Neural cell (in vitro differentiated cells): Measurements from ENCODE around the gene DGKD. TPM values are rescaled to one million over a fixed set of nuclear protein-coding genes. Genes with fewer than 3 reads are reported as not detected.

Source experiments
- H2AFZ ChIP-seq: fragments of 200-600, 300-800 bp; sonication (generic), shearing (Covaris generic); 2 replicates; pipeline ENCODE4 v1.6.0; 2014; ENCODE audit warnings: low read depth, mild to moderate bottlenecking, antibody characterized with exemption, low read length, moderate library complexity
- H3F3A ChIP-seq: fragments of 200-600 bp; shearing (Covaris generic); 2 replicates; pipeline ENCODE4 v1.6.1; 2016; ENCODE audit warnings: mild to moderate bottlenecking, moderate library complexity, mixed read lengths, antibody characterized with exemption, low read length; ENCODE audit not compliant: insufficient read depth, poor library complexity, severe bottlenecking
- H3K27ac ChIP-seq: fragments of 200-600, 300-800 bp; sonication (generic), shearing (Covaris generic); 2 replicates; pipeline ENCODE4 v1.5.1; 2014; ENCODE audit warnings: mild to moderate bottlenecking, low read length, moderate library complexity
- H3K27me3 ChIP-seq: fragments of 300-800, 200-600 bp; sonication (generic), shearing (Covaris generic); 2 replicates; pipeline ENCODE4 v1.6.0; 2014; ENCODE audit warnings: mild to moderate bottlenecking, low read depth, low read length, moderate library complexity; ENCODE audit not compliant: insufficient read depth
- H3K36me3 ChIP-seq: fragments of 300-800, 200-600 bp; sonication (generic), shearing (Covaris generic); 2 replicates; pipeline ENCODE4 v1.5.1; 2014; ENCODE audit warnings: mild to moderate bottlenecking, antibody characterized with exemption, low read length, moderate library complexity; ENCODE audit not compliant: insufficient read depth
- H3K4me2 ChIP-seq: fragments of 300-800, 200-600 bp; sonication (generic), shearing (Covaris generic); 2 replicates; pipeline ENCODE4 v1.6.0; 2014; ENCODE audit warnings: mild to moderate bottlenecking, low read length
- H3K4me3 ChIP-seq: fragments of 300-800, 200-600 bp; sonication (generic), shearing (Covaris generic); 2 replicates; pipeline ENCODE4 v1.5.1; 2014; ENCODE audit warnings: mild to moderate bottlenecking, low read length, moderate library complexity
- H3K79me2 ChIP-seq: fragments of 200-600 bp; shearing (Covaris generic); replicated peaks from 2 replicates; pipeline ENCODE4 v1.6.0; 2014; ENCODE audit warnings: mild to moderate bottlenecking, low read length, moderate library complexity; ENCODE audit not compliant: insufficient read depth
- H3K9ac ChIP-seq: fragments of 300-800, 200-600 bp; sonication (generic), shearing (Covaris generic); 2 replicates; pipeline ENCODE4 v1.6.1; 2016; ENCODE audit warnings: mild to moderate bottlenecking, low read length, mixed read lengths
- H3K9me2 ChIP-seq: fragments of 200-600 bp; shearing (Covaris generic); 2 replicates; pipeline ENCODE4 v1.6.1; 2016; ENCODE audit warnings: mild to moderate bottlenecking, low read length, mixed read lengths; ENCODE audit not compliant: insufficient read depth
- H3K9me3 ChIP-seq: fragments of 200-600, 300-800 bp; sonication (generic), shearing (Covaris generic); 2 replicates; pipeline ENCODE4 v1.6.1; 2016; ENCODE audit warnings: mild to moderate bottlenecking, mixed run types, low read length, moderate library complexity, mixed read lengths
- H4K20me1 ChIP-seq: fragments of 200-600 bp; shearing (Covaris generic); 2 replicates; pipeline ENCODE4 v1.6.1; 2016; ENCODE audit warnings: mild to moderate bottlenecking, mixed run types; ENCODE audit not compliant: insufficient read depth
- CTCF ChIP-seq: fragments of 450-650 bp; IDR thresholded peaks from 2 replicates; pipeline ENCODE4 v1.5.1; 2014; ENCODE audit warnings: antibody characterized with exemption, mild to moderate bottlenecking, moderate library complexity; ENCODE audit not compliant: poor library complexity, severe bottlenecking
- EP300 ChIP-seq: fragments of 450-650 bp; conservative IDR thresholded peaks from 2 replicates; pipeline ENCODE4 v1.6.1; 2014; ENCODE audit warnings: antibody characterized with exemption, mild to moderate bottlenecking, moderate library complexity; ENCODE audit not compliant: poor library complexity, severe bottlenecking
- EZH2 ChIP-seq: fragments of 200-600, 300-800 bp; shearing (Covaris generic), sonication (generic); IDR thresholded peaks from 2 replicates; pipeline ENCODE4 v1.6.1; 2014; ENCODE audit warnings: antibody characterized with exemption, low read length, borderline replicate concordance, mild to moderate bottlenecking; ENCODE audit not compliant: insufficient read depth, poor library complexity, severe bottlenecking
- MXI1 ChIP-seq: fragments of 450-650 bp; conservative IDR thresholded peaks from 2 replicates; pipeline ENCODE4 v1.6.1; 2014; ENCODE audit warnings: antibody characterized with exemption, mild to moderate bottlenecking; ENCODE audit not compliant: poor library complexity, severe bottlenecking
- POLR2AphosphoS5 ChIP-seq: IDR thresholded peaks from 2 replicates; pipeline ENCODE4 v1.6.1; 2012
- RAD21 ChIP-seq: fragments of 450-650 bp; conservative IDR thresholded peaks from 2 replicates; pipeline ENCODE4 v1.6.1; 2014; ENCODE audit warnings: antibody characterized with exemption, mild to moderate bottlenecking, moderate library complexity
- REST ChIP-seq: IDR thresholded peaks from 2 replicates; pipeline ENCODE4 v1.6.1; 2012; ENCODE audit warnings: borderline replicate concordance
- SMC3 ChIP-seq: fragments of 450-650 bp; conservative IDR thresholded peaks from 2 replicates; pipeline ENCODE4 v1.6.1; 2014; ENCODE audit warnings: antibody characterized with exemption, mild to moderate bottlenecking, moderate library complexity; ENCODE audit not compliant: poor library complexity
- TAF1 ChIP-seq: IDR thresholded peaks from 2 replicates; pipeline ENCODE4 v1.6.1; 2012; ENCODE audit warnings: low read depth
- polyA plus RNA-seq: library from polyadenylated mRNA; depleted of rRNA; stranded (reverse); fragments of >200 nt; gene quantifications from 2 replicates; pipeline ENCODE4 v1.2.3, GENCODE V29; 2014

Gene DGKD
- polyA plus RNA-seq, 1 donor from 2014 or later, result 36.4 TPM

GRCh38 chr2:233430081-233430480 lies 75.8 kb downstream of the DGKD start:
- Histone ChIP-seq H3F3A (no peaks in the 10 kb centered on the region), H3K79me2 (no peaks in the 10 kb centered on the region), H3K27me3 (no peaks in the 10 kb centered on the region), H2AFZ (no peak overlapping the region), H3K27ac (no peak overlapping the region), H3K9me3 (no peaks in the 10 kb centered on the region), H3K4me3 (no peak overlapping the region), H3K9ac (no peak overlapping the region), H4K20me1 (no peaks in the 10 kb centered on the region), H3K36me3 (no peaks in the 10 kb centered on the region), H3K9me2 (no peaks in the 10 kb centered on the region), H3K4me2 (no peak overlapping the region)
- TF ChIP-seq REST, result no peak
- no peak for TF ChIP-seq EZH2
- no peak for TF ChIP-seq RAD21
- TF ChIP-seq TAF1, result no peak
- TF ChIP-seq POLR2AphosphoS5, result no peak
- no peak for TF ChIP-seq SMC3
- no peak for TF ChIP-seq MXI1
- TF ChIP-seq CTCF, result no peak
- TF ChIP-seq EP300, result no peak

- Histone ChIP-seq H3K79me2 (no peaks in the 10 kb centered on the region), H3K4me3 (no peak overlapping the region), H3K9ac (no peak overlapping the region), H3K27me3 (no peaks in the 10 kb centered on the region), H3F3A (no peaks in the 10 kb centered on the region), H3K9me3 (no peaks in the 10 kb centered on the region), H3K4me2 (no peak overlapping the region), H3K27ac (no peak overlapping the region), H2AFZ (no peak overlapping the region), H3K36me3 (no peaks in the 10 kb centered on the region), H4K20me1 (no peaks in the 10 kb centered on the region), H3K9me2 (no peaks in the 10 kb centered on the region)
- no peak for TF ChIP-seq TAF1
- no peak for TF ChIP-seq MXI1
- no peak for TF ChIP-seq REST
- TF ChIP-seq EZH2, result no peak
- TF ChIP-seq RAD21, result no peak
- TF ChIP-seq EP300, result no peak
- TF ChIP-seq POLR2AphosphoS5, result no peak
- no peak for TF ChIP-seq CTCF
- TF ChIP-seq SMC3, result no peak
These were observed 76.4 kb downstream of the DGKD start for GRCh38 chr2:233430651-233431050.
